HCT116 (cell line): ENCODE data around the gene TM9SF1.

Source experiments
- EZH2 ChIP-seq: fragments of 200-600 bp; sonication (generic); IDR thresholded peaks from 2 replicates; pipeline ENCODE4 v1.6.1; 2017; ENCODE audit warnings: antibody characterized with exemption, mixed run types
- POLR2A ChIP-seq: IDR thresholded peaks from 2 replicates; pipeline ENCODE4 v1.7.0; 2011; ENCODE audit warnings: borderline replicate concordance; ENCODE audit not compliant: insufficient read depth, insufficient read length; ENCODE audit errors: extremely low read depth
- RAD21 ChIP-seq: IDR thresholded peaks from 2 replicates; pipeline ENCODE4 v1.6.1; 2012; ENCODE audit warnings: low read depth, mild to moderate bottlenecking

DNA sequence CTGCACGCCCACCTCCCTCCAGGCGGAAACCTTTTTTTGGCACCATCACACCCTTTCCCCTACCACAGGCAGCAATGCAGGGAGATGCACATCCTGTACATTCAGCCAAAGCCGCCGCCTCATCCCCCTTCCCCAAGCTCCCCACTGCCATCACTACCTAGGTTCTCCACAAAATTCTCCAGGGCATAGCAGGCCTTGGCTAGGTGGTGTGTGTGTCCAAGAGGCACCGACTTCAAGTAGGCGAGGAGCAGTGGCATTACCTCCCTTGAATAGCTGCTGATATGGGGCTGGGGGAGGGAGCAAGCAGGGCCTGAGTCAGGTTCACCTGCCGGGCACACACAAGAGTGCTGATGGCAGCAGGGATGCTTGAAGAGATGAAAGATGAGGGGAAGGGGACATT, 10.2 kb downstream of the TM9SF1 start:
- no peak for TF ChIP-seq RAD21
- TF ChIP-seq POLR2A: no peak
- TF ChIP-seq EZH2: no peak
